ENCODE results near the gene SFT2D2.
A peak's percentile ranks its signal among the peaks of the same experiment; 100 is the strongest.
"Not testable (repeated sequence)": the region's sequence is repeated elsewhere in the genome, so short reads cannot be mapped to it uniquely, and the experiment has no call there.

Gene SFT2D2

GRCh38 chr1:168225476-168226190 is at the start of gene SFT2D2:
TSS of gene SFT2D2 (plus strand) at chr1:168226004. CDS start at chr1:168226080, 76 bp downstream.
- Mint-ChIP-seq H3K27me3 (peaks cover 2% of the 10 kb centered on the region), H3K27ac (peak within 1 kb of the TSS; percentile 96), H3K9me3 (peaks cover 1% of the 10 kb centered on the region), H3K36me3 (peaks cover 6% of the 10 kb centered on the region), H3K4me1 (peaks cover 37% of the 10 kb centered on the region), H3K4me3 (peak within 1 kb of the TSS; percentile 90)
- peak; percentile 89 for ATAC-seq (ENCODE audit: low read depth)
- DNase-seq (ENCODE audit: low spot score in 2 of 2): peak; percentile 70 to 82

GRCh38 chr1:168178227-168178637 is 47.6 kb upstream of the SFT2D2 start:
- Mint-ChIP-seq H3K27me3 (peaks cover 5% of the 10 kb centered on the region), H3K27ac (no peak overlapping the region), H3K9me3 (peaks cover 2% of the 10 kb centered on the region), H3K4me1 (no peaks in the 10 kb centered on the region), H3K36me3 (peaks cover 3% of the 10 kb centered on the region), H3K4me3 (no peak overlapping the region)
- ATAC-seq (ENCODE audit: low read depth) (no peak), DNase-seq (ENCODE audit: low spot score in 2 of 2) (no peak)

GRCh38 chr1:168178638-168179437 is 47.0 kb upstream of the SFT2D2 start, which contains the start of gene TIPRL:
TSS of gene TIPRL (plus strand) at chr1:168178962. CDS start at chr1:168179078, 116 bp downstream.
- H3K4me1 Mint-ChIP-seq: peaks cover 2% of the 10 kb centered on the region
- peaks cover 2% of the 10 kb centered on the region for H3K27me3 Mint-ChIP-seq
- ATAC-seq (ENCODE audit: low read depth) (peak; percentile 83), DNase-seq (ENCODE audit: low spot score in 2 of 2) (peak; percentile 90 to 93)
- H3K36me3 Mint-ChIP-seq: peaks cover 4% of the 10 kb centered on the region
- no peaks in the 10 kb centered on the region for H3K9me3 Mint-ChIP-seq
- H3K4me3 Mint-ChIP-seq: peak within 1 kb of the TSS; percentile 5
- no peak within 1 kb of the TSS for H3K27ac Mint-ChIP-seq

GRCh38 chr1:168179438-168180147 is 46.2 kb upstream of the SFT2D2 start:
- DNase-seq (ENCODE audit: low spot score in 2 of 2) (no peak), ATAC-seq (ENCODE audit: low read depth) (no peak)
- H3K27ac Mint-ChIP-seq: no peak overlapping the region
- H3K27me3 Mint-ChIP-seq: peaks cover 2% of the 10 kb centered on the region
- H3K4me3 Mint-ChIP-seq: no peak overlapping the region
- H3K9me3 Mint-ChIP-seq: no peaks in the 10 kb centered on the region
- H3K4me1 Mint-ChIP-seq: peaks cover 3% of the 10 kb centered on the region
- H3K36me3 Mint-ChIP-seq: peaks cover 6% of the 10 kb centered on the region

- no peak overlapping the region for H3K27ac Mint-ChIP-seq
- DNase-seq (ENCODE audit: low spot score in 2 of 2) (no peak), ATAC-seq (ENCODE audit: low read depth) (no peak)
- H3K9me3 Mint-ChIP-seq: no peaks in the 10 kb centered on the region
- no peak overlapping the region for H3K4me3 Mint-ChIP-seq
- H3K4me1 Mint-ChIP-seq: peaks cover 3% of the 10 kb centered on the region
- H3K27me3 Mint-ChIP-seq: no peaks in the 10 kb centered on the region
- H3K36me3 Mint-ChIP-seq: peaks cover 5% of the 10 kb centered on the region
Measured at GRCh38 chr1:168180148-168180524, 45.7 kb upstream of the SFT2D2 start.

GRCh38 chr1:168181063-168181720 is 44.6 kb upstream of the SFT2D2 start:
- not testable (repeated sequence) for H3K4me1 Mint-ChIP-seq; H3K9me3 Mint-ChIP-seq; DNase-seq (ENCODE audit: low spot score in 2 of 2); H3K36me3 Mint-ChIP-seq; H3K27me3 Mint-ChIP-seq; H3K4me3 Mint-ChIP-seq; H3K27ac Mint-ChIP-seq; ATAC-seq (ENCODE audit: low read depth)

- no peaks in the 10 kb centered on the region for H3K27me3 Mint-ChIP-seq
- no peak for DNase-seq (ENCODE audit: low spot score in 2 of 2)
- H3K4me3 Mint-ChIP-seq: no peak overlapping the region
- peaks cover 20% of the 10 kb centered on the region for H3K36me3 Mint-ChIP-seq
- H3K27ac Mint-ChIP-seq: no peak overlapping the region
- ATAC-seq (ENCODE audit: low read depth): no peak
- H3K4me1 Mint-ChIP-seq: peaks cover 5% of the 10 kb centered on the region
- H3K9me3 Mint-ChIP-seq: no peaks in the 10 kb centered on the region
Measured at GRCh38 chr1:168187177-168187576, 38.6 kb upstream of the SFT2D2 start.

GRCh38 chr1:168190403-168190802 is 35.4 kb upstream of the SFT2D2 start:
- DNase-seq (ENCODE audit: low spot score in 2 of 2): no peak
- no peak overlapping the region for H3K4me3 Mint-ChIP-seq
- no peak for ATAC-seq (ENCODE audit: low read depth)
- H3K4me1 Mint-ChIP-seq: peaks cover 2% of the 10 kb centered on the region
- H3K27me3 Mint-ChIP-seq: no peaks in the 10 kb centered on the region
- peaks cover 26% of the 10 kb centered on the region for H3K36me3 Mint-ChIP-seq
- no peak overlapping the region for H3K27ac Mint-ChIP-seq
- H3K9me3 Mint-ChIP-seq: no peaks in the 10 kb centered on the region

- H3K36me3 Mint-ChIP-seq: peaks cover 31% of the 10 kb centered on the region
- no peak overlapping the region for H3K4me3 Mint-ChIP-seq
- no peaks in the 10 kb centered on the region for H3K27me3 Mint-ChIP-seq
- H3K27ac Mint-ChIP-seq: peak overlapping the region; percentile 26
- no peaks in the 10 kb centered on the region for H3K9me3 Mint-ChIP-seq
- ATAC-seq (ENCODE audit: low read depth) (no peak), DNase-seq (ENCODE audit: low spot score in 2 of 2) (no peak)
- H3K4me1 Mint-ChIP-seq: peaks cover 4% of the 10 kb centered on the region
Measured at GRCh38 chr1:168195199-168196135, 30.3 kb upstream of the SFT2D2 start.

GRCh38 chr1:168199056-168199455 is 26.7 kb upstream of the SFT2D2 start:
- Mint-ChIP-seq H3K4me3 (no peak overlapping the region), H3K27ac (no peak overlapping the region), H3K27me3 (no peaks in the 10 kb centered on the region), H3K9me3 (no peaks in the 10 kb centered on the region), H3K36me3 (peaks cover 38% of the 10 kb centered on the region), H3K4me1 (peaks cover 4% of the 10 kb centered on the region)
- ATAC-seq (ENCODE audit: low read depth) (no peak), DNase-seq (ENCODE audit: low spot score in 2 of 2) (no peak)

- peaks cover 36% of the 10 kb centered on the region for H3K36me3 Mint-ChIP-seq
- H3K27me3 Mint-ChIP-seq: no peaks in the 10 kb centered on the region
- no peak overlapping the region for H3K4me3 Mint-ChIP-seq
- no peaks in the 10 kb centered on the region for H3K9me3 Mint-ChIP-seq
- no peaks in the 10 kb centered on the region for H3K4me1 Mint-ChIP-seq
- H3K27ac Mint-ChIP-seq: no peak overlapping the region
- DNase-seq (ENCODE audit: low spot score in 2 of 2) (no peak), ATAC-seq (ENCODE audit: low read depth) (no peak)
Measured at GRCh38 chr1:168202941-168203654, 22.7 kb upstream of the SFT2D2 start.

GRCh38 chr1:168206111-168206510 is 19.7 kb upstream of the SFT2D2 start:
- H3K27ac Mint-ChIP-seq: peak overlapping the region; percentile 40
- no peak for ATAC-seq (ENCODE audit: low read depth)
- no peak overlapping the region for H3K4me3 Mint-ChIP-seq
- no peaks in the 10 kb centered on the region for H3K27me3 Mint-ChIP-seq
- H3K36me3 Mint-ChIP-seq: peaks cover 20% of the 10 kb centered on the region
- DNase-seq (ENCODE audit: low spot score in 2 of 2): no peak
- no peaks in the 10 kb centered on the region for H3K9me3 Mint-ChIP-seq
- H3K4me1 Mint-ChIP-seq: no peaks in the 10 kb centered on the region

Data from memory B cell (primary cell).